CD4-positive, CD25-positive, alpha-beta regulatory T cell (primary cell): ENCODE results near the gene PPP1R9A. TPM values are rescaled to one million over a fixed set of nuclear protein-coding genes. Genes with fewer than 3 reads are reported as not detected.

ENCODE experiments used
- ATAC-seq, 2 donors: fragments of 150-1000 bp; cut with Tn5 transposase; one replicate each; pipeline ENCODE4 v1.10.0; 2021; ENCODE audit warnings: low read depth in 2 of 2, moderate number of reproducible peaks in 2 of 2, moderate library complexity in 1 of 2
- DNase-seq, 3 donors: peaks; one replicate each; pipeline versions ENCODE4 v3.0.0 to v3.0.0-alpha.2; 2012 to 2022; ENCODE audit warnings: mixed read lengths in 1 of 3
- H3K27ac ChIP-seq: one replicate; pipeline ENCODE4 v1.7.0; 2013; ENCODE audit warnings: mild to moderate bottlenecking, low read length; ENCODE audit not compliant: insufficient read depth, poor library complexity, severe bottlenecking
- H3K27me3 ChIP-seq: one replicate; pipeline ENCODE4 v1.7.0; 2013; ENCODE audit warnings: low read length; ENCODE audit not compliant: control insufficient read depth, insufficient read depth
- H3K36me3 ChIP-seq: one replicate; pipeline ENCODE4 v1.7.0; 2013; ENCODE audit warnings: mild to moderate bottlenecking, low read length, moderate library complexity; ENCODE audit not compliant: control insufficient read depth, insufficient read depth
- H3K4me1 ChIP-seq: 2 replicates; pipeline ENCODE4 v1.7.0; 2013; ENCODE audit warnings: mild to moderate bottlenecking, low read length; ENCODE audit not compliant: insufficient read depth, control insufficient read depth, poor library complexity, severe bottlenecking
- H3K4me3 ChIP-seq: one replicate; pipeline ENCODE4 v1.7.0; 2013; ENCODE audit warnings: low read depth, mild to moderate bottlenecking, low read length, moderate library complexity
- H3K9me3 ChIP-seq, 2 experiments: 1 replicate in 1 of 2; 2 replicates in 1 of 2; pipeline ENCODE4 v1.7.0; 2013; ENCODE audit warnings: low read length in 2 of 2, mild to moderate bottlenecking in 1 of 2, moderate library complexity in 1 of 2; ENCODE audit not compliant: control insufficient read depth in 2 of 2
- H3K27ac Mint-ChIP-seq, 3 donors: one replicate each; pipeline ENCODE4 v1.8.0; 2020 to 2022; ENCODE audit warnings: mild to moderate bottlenecking in 3 of 3, mixed read lengths in 3 of 3, moderate library complexity in 2 of 3
- H3K27me3 Mint-ChIP-seq: one replicate; pipeline ENCODE4 v1.8.0; 2022; ENCODE audit warnings: mild to moderate bottlenecking, mixed read lengths
- H3K36me3 Mint-ChIP-seq: one replicate; pipeline ENCODE4 v1.8.0; 2020; ENCODE audit warnings: mixed read lengths
- H3K4me1 Mint-ChIP-seq, 4 donors: one replicate each; pipeline ENCODE4 v1.8.0; 2020 to 2022; ENCODE audit warnings: mixed read lengths in 4 of 4, mild to moderate bottlenecking in 1 of 4
- H3K4me3 Mint-ChIP-seq, 4 donors: one replicate each; pipeline ENCODE4 v1.8.0; 2020 to 2022; ENCODE audit warnings: mild to moderate bottlenecking in 4 of 4, mixed read lengths in 4 of 4, moderate library complexity in 3 of 4
- H3K9me3 Mint-ChIP-seq, 7 donors: one replicate each; pipeline ENCODE4 v1.8.0; 2020 to 2022; ENCODE audit warnings: mixed read lengths in 7 of 7, mild to moderate bottlenecking in 3 of 7, moderate library complexity in 2 of 7
- polyA plus RNA-seq, 4 donors: library from polyadenylated mRNA; unstranded; fragments of 300-500 nt; fragmentation: Illumina TruSeq; gene quantifications; one replicate each; pipeline ENCODE4 v1.2.3, GENCODE V29; 2021
- total RNA-seq: library from RNA; stranded (reverse); gene quantifications from one replicate; pipeline ENCODE4 v1.2.3, GENCODE V29; 2022

Gene PPP1R9A
- total and polyA plus RNA-seq, 5 donors from 2014 or later = not detected

DNA sequence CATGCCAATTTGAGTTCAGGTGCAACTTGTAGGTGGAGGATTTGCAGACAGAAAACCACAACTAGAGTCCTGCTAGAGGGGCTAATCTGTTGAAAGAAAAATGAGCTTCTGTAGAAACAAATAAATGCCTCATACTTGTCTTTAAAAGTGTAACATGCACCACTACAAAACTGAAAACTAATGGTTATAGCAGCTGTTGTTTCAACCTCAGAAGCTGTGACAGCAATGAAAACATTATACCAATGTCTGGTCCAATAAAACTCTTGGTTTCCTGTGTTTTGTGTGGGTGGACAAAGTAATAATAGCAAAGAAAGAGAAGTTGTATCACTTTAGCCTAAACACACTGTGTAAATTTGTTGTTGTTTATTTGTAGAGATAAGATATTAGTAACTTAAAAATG is 3.4 kb upstream of the PPP1R9A start:
- H3K36me3 Mint-ChIP-seq = no peaks in the 10 kb centered on the region
- H3K27me3 ChIP-seq = peaks cover 12% of the 10 kb centered on the region
- H3K4me3 ChIP-seq = no peak overlapping the region
- peaks cover 0 to 4% (median 0%) of the 10 kb centered on the region in 7 donors for H3K9me3 Mint-ChIP-seq
- H3K4me3 Mint-ChIP-seq = no peak overlapping the region
- H3K27ac ChIP-seq = no peak overlapping the region
- H3K4me1 ChIP-seq = no peaks in the 10 kb centered on the region
- no peak for DNase-seq
- H3K4me1 Mint-ChIP-seq = no peaks in the 10 kb centered on the region
- no peak for ATAC-seq
- no peak overlapping the region for H3K27ac Mint-ChIP-seq
- peaks cover 25% of the 10 kb centered on the region for H3K27me3 Mint-ChIP-seq
- no peaks in the 10 kb centered on the region for H3K9me3 ChIP-seq
- H3K36me3 ChIP-seq = no peaks in the 10 kb centered on the region

DNA sequence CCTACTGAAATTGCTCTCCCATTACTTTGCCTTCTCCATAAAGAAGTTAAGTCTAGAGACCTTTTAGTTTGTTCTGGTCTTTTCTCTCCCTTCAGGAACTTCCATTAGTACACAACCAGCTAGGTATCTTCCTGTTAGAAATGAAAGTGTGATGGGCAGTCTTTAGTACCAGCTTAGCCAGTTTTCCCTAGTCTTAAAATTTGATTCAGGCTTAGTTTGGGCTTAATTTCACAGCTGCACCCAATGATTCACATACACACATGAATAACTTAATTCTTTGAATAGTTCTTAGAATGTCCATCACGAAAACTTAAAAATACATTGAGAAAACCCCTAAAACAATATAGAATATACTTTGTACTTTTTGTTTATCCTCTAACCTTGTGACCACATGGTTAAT is 2.4 kb upstream of the PPP1R9A start:
- Mint-ChIP-seq H3K9me3 (peaks cover 0 to 4% (median 0%) of the 10 kb centered on the region in 7 donors), H3K4me3 (no peak overlapping the region), H3K27me3 (peaks cover 35% of the 10 kb centered on the region), H3K4me1 (no peaks in the 10 kb centered on the region), H3K27ac (no peak overlapping the region), H3K36me3 (no peaks in the 10 kb centered on the region)
- Histone ChIP-seq H3K36me3 (no peaks in the 10 kb centered on the region), H3K4me3 (no peak overlapping the region), H3K9me3 (no peaks in the 10 kb centered on the region), H3K27ac (no peak overlapping the region), H3K4me1 (no peaks in the 10 kb centered on the region), H3K27me3 (peaks cover 21% of the 10 kb centered on the region)
- ATAC-seq (no peak), DNase-seq (no peak)

DNA sequence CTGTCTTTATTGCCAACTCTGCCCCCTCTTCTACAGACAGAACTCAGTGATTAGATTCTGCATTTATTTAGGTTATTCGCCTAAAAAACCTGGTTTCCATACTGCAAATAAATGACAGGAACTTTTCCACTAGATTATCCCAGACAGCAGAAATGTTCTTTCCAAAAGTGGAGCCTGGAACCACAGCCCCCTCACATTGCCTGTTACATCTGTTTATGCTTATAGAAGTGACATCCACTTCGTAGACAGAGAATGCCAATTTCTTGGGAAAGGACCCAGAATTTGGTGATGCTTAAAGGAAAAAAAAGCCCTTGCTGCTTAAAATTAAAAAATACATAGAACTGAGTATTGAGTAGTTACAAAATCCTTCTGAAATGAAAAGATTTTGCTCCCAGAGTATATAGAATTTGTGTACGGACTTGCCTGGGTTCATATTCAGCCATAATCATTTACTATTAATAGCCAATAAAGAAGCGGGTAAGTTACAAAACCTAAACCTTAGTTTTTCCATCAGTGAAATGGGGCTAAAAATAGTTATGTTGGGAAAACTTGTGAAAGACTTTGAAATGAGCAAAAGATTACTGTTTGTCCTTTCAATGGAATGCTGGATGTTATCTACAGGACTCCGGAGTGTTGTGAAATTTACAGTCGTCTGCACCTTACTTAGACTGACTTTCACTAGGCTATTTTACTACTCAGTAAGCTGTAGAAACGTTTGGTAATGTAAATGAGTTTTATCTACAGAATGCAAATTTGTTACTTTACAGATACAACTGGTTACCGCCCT is 1.1 kb upstream of the PPP1R9A start:
- H3K9me3 Mint-ChIP-seq = peaks cover 0 to 4% (median 0%) of the 10 kb centered on the region in 7 donors
- H3K36me3 Mint-ChIP-seq = no peaks in the 10 kb centered on the region
- H3K27ac Mint-ChIP-seq = no peak overlapping the region
- no peak overlapping the region for H3K4me3 Mint-ChIP-seq
- H3K4me3 ChIP-seq = no peak overlapping the region
- H3K9me3 ChIP-seq = no peaks in the 10 kb centered on the region
- H3K27me3 ChIP-seq = peaks cover 28% of the 10 kb centered on the region
- ATAC-seq = no peak
- H3K4me1 ChIP-seq = no peaks in the 10 kb centered on the region
- H3K27ac ChIP-seq = no peak overlapping the region
- H3K4me1 Mint-ChIP-seq = no peaks in the 10 kb centered on the region
- no peak for DNase-seq
- H3K27me3 Mint-ChIP-seq = peaks cover 43% of the 10 kb centered on the region
- no peaks in the 10 kb centered on the region for H3K36me3 ChIP-seq

DNA sequence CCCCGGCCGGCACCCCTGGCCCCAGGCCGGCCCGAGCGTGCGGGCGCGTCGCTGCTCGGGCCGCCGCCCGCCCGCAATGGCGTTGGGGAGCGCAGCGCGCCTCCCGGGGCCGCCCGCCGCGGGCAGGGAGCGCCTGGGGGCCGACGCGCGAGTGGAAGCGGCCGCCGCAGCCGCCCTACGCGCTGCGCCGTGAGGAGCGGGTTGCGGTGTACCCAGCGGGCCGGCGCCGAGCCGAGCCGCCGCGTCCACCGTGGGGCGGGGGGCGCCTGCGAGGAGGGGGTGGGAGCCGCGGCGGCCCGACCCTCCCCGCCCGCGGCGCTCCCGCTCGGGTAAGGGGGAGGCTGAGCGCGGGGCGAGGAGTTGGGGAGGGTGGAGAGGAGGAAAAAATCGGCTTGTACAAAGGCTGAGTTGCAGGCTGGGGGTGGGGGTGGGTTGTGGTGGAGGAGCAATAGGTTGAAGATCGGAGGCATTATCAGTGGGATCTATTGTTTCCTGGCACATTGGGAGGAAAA is 473 bp downstream of the PPP1R9A start:
- Mint-ChIP-seq H3K4me1 (no peaks in the 10 kb centered on the region), H3K36me3 (no peaks in the 10 kb centered on the region), H3K27ac (no peak overlapping the region), H3K9me3 (peaks cover 0 to 4% (median 0%) of the 10 kb centered on the region in 7 donors), H3K27me3 (peaks cover 45% of the 10 kb centered on the region), H3K4me3 (no peak overlapping the region)
- ATAC-seq = no peak
- H3K36me3 ChIP-seq = no peaks in the 10 kb centered on the region
- no peak overlapping the region for H3K27ac ChIP-seq
- peaks cover 28% of the 10 kb centered on the region for H3K27me3 ChIP-seq
- H3K9me3 ChIP-seq = no peaks in the 10 kb centered on the region
- no peak for DNase-seq
- H3K4me1 ChIP-seq = no peaks in the 10 kb centered on the region
- no peak overlapping the region for H3K4me3 ChIP-seq

DNA sequence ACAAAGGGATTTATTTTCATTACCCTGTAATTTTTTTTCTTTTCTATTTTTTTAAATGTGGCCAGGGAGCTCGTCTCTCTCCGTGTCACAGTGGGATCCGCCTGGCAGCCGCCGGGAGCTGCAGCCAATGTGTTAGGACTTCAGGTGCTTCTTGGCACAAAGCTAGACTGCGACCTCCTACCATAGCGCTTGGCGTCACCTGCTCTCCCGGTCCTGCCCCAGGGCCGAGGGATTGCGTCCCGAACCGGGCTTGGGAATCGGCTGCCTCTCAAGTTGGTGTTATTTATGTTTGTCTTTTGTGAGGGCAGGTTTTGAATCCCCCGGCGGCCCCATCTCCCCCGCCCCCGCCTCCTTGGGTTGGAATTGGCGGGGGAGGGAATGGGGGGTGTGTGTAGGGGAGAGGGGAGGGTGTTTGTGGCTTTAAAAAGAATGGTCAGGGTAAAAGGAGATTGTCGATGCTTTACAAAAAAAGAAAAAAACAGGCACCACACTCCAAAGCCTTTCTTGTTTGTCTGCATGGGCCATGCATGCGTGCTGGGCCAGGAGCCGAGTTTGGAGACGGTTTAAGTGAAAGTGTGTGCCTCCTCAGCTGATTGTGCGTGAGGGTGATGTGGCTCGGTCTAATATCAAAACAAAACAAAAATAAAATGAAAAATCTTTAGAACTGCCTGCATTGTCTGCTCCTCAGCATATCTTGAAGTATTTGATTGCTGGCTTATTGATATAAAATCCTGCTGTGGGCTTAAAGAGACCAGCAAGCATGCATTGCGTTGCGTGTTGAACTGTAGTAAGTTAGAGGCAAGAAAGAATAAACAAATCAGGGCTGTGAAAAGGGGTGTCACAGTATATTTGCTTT is 1.2 kb downstream of the PPP1R9A start:
- no peaks in the 10 kb centered on the region for H3K36me3 Mint-ChIP-seq
- H3K4me1 ChIP-seq = no peaks in the 10 kb centered on the region
- ATAC-seq (no peak), DNase-seq (no peak)
- peak overlapping the region in 1 of 3 donors; percentile 74 for H3K27ac Mint-ChIP-seq
- H3K27ac ChIP-seq = no peak overlapping the region
- peaks cover 0 to 4% (median 0%) of the 10 kb centered on the region in 7 donors for H3K9me3 Mint-ChIP-seq
- H3K4me3 ChIP-seq = no peak overlapping the region
- no peaks in the 10 kb centered on the region for H3K36me3 ChIP-seq
- peaks cover 28% of the 10 kb centered on the region for H3K27me3 ChIP-seq
- no peaks in the 10 kb centered on the region for H3K9me3 ChIP-seq
- peaks cover 45% of the 10 kb centered on the region for H3K27me3 Mint-ChIP-seq
- H3K4me3 Mint-ChIP-seq = no peak overlapping the region
- H3K4me1 Mint-ChIP-seq = no peaks in the 10 kb centered on the region

DNA sequence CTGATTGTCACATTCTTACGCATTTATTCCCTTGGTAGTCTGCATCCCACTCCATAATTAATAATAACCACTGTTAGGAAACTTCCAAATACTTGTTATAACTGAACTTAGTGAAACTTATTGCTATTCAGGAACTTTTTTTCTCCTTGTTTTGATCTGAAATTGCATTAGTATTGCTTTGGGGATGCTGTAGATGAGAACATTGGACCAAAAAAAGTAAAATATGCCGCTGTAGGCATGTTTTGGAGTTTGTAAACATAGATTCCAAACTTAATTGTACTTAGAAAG is 1.7 kb downstream of the PPP1R9A start:
- Mint-ChIP-seq H3K27me3 (peaks cover 45% of the 10 kb centered on the region), H3K4me3 (no peak overlapping the region), H3K4me1 (no peaks in the 10 kb centered on the region), H3K36me3 (no peaks in the 10 kb centered on the region), H3K27ac (no peak overlapping the region), H3K9me3 (peaks cover 0 to 4% (median 0%) of the 10 kb centered on the region in 7 donors)
- Histone ChIP-seq H3K36me3 (no peaks in the 10 kb centered on the region), H3K9me3 (no peaks in the 10 kb centered on the region), H3K27me3 (peaks cover 28% of the 10 kb centered on the region), H3K4me3 (no peak overlapping the region), H3K4me1 (no peaks in the 10 kb centered on the region), H3K27ac (no peak overlapping the region)
- no peak for DNase-seq
- no peak for ATAC-seq

DNA sequence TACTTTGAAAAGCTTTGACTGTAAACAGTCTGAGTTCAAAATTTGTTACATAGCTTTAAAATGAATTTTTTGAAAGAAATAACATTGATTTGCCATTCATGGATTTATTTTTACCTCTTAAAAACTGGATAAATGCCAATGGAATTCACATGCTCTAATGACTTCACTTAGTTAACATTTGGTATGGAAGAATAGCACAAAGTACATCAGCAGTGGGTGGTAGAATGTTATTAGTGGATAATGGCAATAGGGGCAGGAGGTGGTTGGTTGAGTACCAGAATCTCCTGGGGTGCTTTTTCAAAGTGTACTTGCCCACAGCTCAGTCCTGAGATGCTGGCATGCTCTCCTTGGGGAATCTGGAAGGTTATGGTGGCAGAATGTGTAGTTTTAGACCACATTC is 4.7 kb downstream of the PPP1R9A start:
- Mint-ChIP-seq H3K4me3 (no peak overlapping the region), H3K4me1 (no peaks in the 10 kb centered on the region), H3K36me3 (no peaks in the 10 kb centered on the region), H3K27ac (no peak overlapping the region), H3K9me3 (peaks cover 0 to 2% (median 0%) of the 10 kb centered on the region in 7 donors), H3K27me3 (peaks cover 35% of the 10 kb centered on the region)
- Histone ChIP-seq H3K4me3 (no peak overlapping the region), H3K27me3 (peaks cover 23% of the 10 kb centered on the region), H3K27ac (no peak overlapping the region), H3K4me1 (no peaks in the 10 kb centered on the region), H3K36me3 (no peaks in the 10 kb centered on the region), H3K9me3 (no peaks in the 10 kb centered on the region)
- ATAC-seq (no peak), DNase-seq (no peak)
